ENCODE measurements around the gene TCF12.

GRCh38 chr15:57321485-57321884 is 403.0 kb downstream of the TCF12 start:
- TF ChIP-seq CTCF (IDR thresholded peaks at IDR 0.05) = no peak
- TF ChIP-seq POLR2A (IDR thresholded peaks at IDR 0.05) = no peak
